ENCODE data around the gene PHF21A. TPM values are rescaled to one million over a fixed set of nuclear protein-coding genes. Genes with fewer than 3 reads are reported as not detected.

The PHF21A gene
- total RNA-seq, 1 donor from 2014 or later, result 8.9 TPM

GRCh38 chr11:45885921-45886721, 235.1 kb downstream of the PHF21A start:
- DNase-seq (ENCODE audit: low read depth in 2 of 2), result no peak

GRCh38 chr11:45885274-45885920, 235.9 kb downstream of the PHF21A start, which contains the start of gene MAPK8IP1:
Gene MAPK8IP1, plus strand, starts transcription at chr11:45885651. Its CDS starts 170 bp downstream, at chr11:45885821.
- DNase-seq (ENCODE audit: low read depth in 2 of 2), result peak; percentile 30 to 58

GRCh38 chr11:45884596-45885185, 236.6 kb downstream of the PHF21A start:
- no peak for DNase-seq (ENCODE audit: low read depth in 2 of 2)

Other genes starting within 250 kb of the PHF21A start
- 0.99 and 1.7 TPM in 2 replicates for gene MAPK8IP1, start 235.8 kb downstream of the PHF21A start, total RNA-seq
- gene FREY1, start 214.2 kb downstream of the PHF21A start, total RNA-seq, result 0.44 and 0.99 TPM in 2 replicates
- gene PEX16, start 203.6 kb downstream of the PHF21A start, total RNA-seq, result 31.4 and 32.9 TPM in 2 replicates
- not detected in 2 replicates for gene LARGE2, start 198.8 kb downstream of the PHF21A start, total RNA-seq
- gene CREB3L1, start 156.2 kb upstream of the PHF21A start, total RNA-seq, result under 0.01 and 0.20 TPM in 2 replicates
- gene DGKZ, start 226.0 kb upstream of the PHF21A start, total RNA-seq, result 44.7 and 46.2 TPM in 2 replicates

All from lung microvascular endothelial cell (primary cell).